Mucosa of stomach (tissue), 1 donor: ENCODE results near the gene MILR1.
"Not testable (repeated sequence)": the region's sequence is repeated elsewhere in the genome, so short reads cannot be mapped to it uniquely, and the experiment has no call there.

Source experiments
- H3K27me3 ChIP-seq: one replicate; pipeline ENCODE4 v1.7.0; 2013; ENCODE audit warnings: mild to moderate bottlenecking, low read length; ENCODE audit not compliant: control insufficient read depth, insufficient read depth
- H3K36me3 ChIP-seq: one replicate; pipeline ENCODE4 v1.7.0; 2013; ENCODE audit warnings: low read length; ENCODE audit not compliant: control insufficient read depth, insufficient read depth
- H3K4me1 ChIP-seq: one replicate; pipeline ENCODE4 v1.7.0; 2013; ENCODE audit warnings: mild to moderate bottlenecking, low read length; ENCODE audit not compliant: control insufficient read depth, insufficient read depth
- H3K4me3 ChIP-seq: one replicate; pipeline ENCODE4 v1.7.0; 2013; ENCODE audit warnings: low read length
- H3K9ac ChIP-seq: one replicate; pipeline ENCODE4 v1.7.0; 2013; ENCODE audit warnings: mild to moderate bottlenecking, low read length, moderate library complexity
- H3K9me3 ChIP-seq: one replicate; pipeline ENCODE4 v1.7.0; 2013; ENCODE audit warnings: mild to moderate bottlenecking, low read length, moderate library complexity; ENCODE audit not compliant: control insufficient read depth
- donor health status: Pancreatic carcinoma.

The MILR1 gene

DNA sequence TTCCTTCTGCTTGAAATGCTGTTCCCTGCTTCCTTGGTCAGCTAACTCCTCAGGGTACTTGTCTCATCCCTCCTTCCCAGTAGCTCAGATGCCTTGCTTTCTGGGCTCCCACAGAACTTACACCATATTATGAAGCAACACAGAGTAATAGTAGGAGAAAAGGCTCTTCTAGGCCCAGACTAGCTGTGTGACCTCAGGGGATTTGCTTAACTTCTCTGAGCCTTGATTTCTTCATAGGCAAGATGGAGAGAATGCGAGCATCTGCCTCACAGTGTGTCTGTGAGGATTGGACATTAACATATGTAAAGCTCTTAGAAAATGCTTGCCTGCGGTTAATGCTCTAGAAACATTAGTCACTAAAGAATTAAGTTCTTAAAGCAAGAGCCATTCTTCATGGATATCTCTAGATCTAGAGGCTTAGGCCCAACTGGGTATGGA lies 36.0 kb upstream of the MILR1 start:
- Histone ChIP-seq H3K9me3 (no peaks in the 10 kb centered on the region), H3K36me3 (no peaks in the 10 kb centered on the region), H3K4me3 (no peak overlapping the region), H3K9ac (no peak overlapping the region), H3K4me1 (no peaks in the 10 kb centered on the region), H3K27me3 (no peaks in the 10 kb centered on the region)

DNA sequence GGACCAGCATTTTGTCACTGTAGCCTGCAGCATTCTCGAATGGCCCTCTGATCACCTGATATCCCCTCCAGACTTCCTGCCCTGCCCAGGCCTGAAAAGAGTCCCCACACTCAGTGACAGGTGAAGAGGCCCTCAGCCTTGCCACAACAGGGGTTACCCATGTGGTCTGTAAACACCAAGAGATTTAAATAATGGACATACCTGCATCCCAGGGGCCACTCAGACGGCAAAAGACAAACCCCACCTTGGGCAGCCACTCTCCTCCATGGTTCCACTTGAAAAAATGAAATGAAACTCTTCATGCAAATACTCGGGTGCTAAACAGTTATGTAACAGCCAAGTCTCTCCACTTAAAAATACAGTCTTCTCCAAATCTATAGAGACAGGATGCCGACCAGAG lies 35.4 kb upstream of the MILR1 start:
- H3K27me3 ChIP-seq, result peaks cover 2% of the 10 kb centered on the region
- no peak overlapping the region for H3K4me3 ChIP-seq
- no peaks in the 10 kb centered on the region for H3K36me3 ChIP-seq
- H3K9me3 ChIP-seq, result no peaks in the 10 kb centered on the region
- no peak overlapping the region for H3K9ac ChIP-seq
- H3K4me1 ChIP-seq, result no peaks in the 10 kb centered on the region

- Histone ChIP-seq H3K9me3 (no peaks in the 10 kb centered on the region), H3K36me3 (no peaks in the 10 kb centered on the region), H3K4me1 (no peaks in the 10 kb centered on the region), H3K27me3 (peaks cover 5% of the 10 kb centered on the region), H3K9ac (no peak overlapping the region), H3K4me3 (no peak overlapping the region)
Measured at GRCh38 chr17:64418506-64419339, 30.2 kb upstream of the MILR1 start.

DNA sequence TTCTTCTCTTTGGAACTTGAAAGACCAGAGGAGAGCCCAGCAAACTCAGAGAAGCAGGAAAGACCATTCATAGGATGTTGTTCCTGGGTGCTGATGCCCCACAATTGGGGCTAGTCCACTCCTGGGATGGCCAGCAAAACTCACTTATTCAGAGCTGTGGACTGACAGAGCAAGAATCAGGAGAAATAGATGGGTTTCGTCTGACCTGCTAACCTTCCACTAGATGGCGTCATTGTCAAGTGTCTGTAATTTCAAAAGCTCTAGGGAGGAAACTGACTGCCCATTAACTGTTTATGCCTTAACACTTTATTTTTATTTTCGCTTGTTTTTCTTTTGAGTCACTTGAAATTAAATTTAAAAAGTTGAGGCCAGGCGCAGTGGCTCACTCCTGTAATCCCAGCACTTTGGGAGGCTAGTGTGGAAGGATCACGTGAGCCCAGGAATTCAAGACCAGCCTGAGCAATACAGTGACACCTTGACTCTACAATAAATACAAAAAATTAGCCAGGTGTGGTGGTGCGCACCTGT lies 28.7 kb upstream of the MILR1 start:
- Histone ChIP-seq H3K4me1 (no peaks in the 10 kb centered on the region), H3K9ac (no peak overlapping the region), H3K27me3 (peaks cover 5% of the 10 kb centered on the region), H3K4me3 (no peak overlapping the region), H3K36me3 (no peaks in the 10 kb centered on the region), H3K9me3 (no peaks in the 10 kb centered on the region)

DNA sequence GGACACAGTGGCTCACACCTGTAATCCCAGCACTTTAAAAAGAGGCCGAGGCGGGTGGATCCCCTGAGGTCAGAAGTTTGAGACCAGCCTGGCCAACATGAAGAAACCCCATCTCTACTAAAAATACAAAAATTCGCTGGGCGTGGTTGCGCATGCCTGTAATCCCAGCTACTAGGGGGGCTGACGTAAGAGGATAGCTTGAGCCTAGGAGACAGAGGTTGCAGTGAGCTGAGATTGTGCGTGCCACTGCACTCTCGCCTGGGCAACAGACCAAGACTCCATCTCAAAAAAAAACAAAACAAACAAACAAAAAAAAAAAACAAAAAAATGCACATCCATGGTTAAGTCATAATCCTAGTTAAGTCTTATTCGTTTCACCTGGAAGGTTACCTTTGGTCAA lies 26.8 kb upstream of the MILR1 start:
- not testable (repeated sequence) for H3K36me3 ChIP-seq, H3K4me3 ChIP-seq, H3K4me1 ChIP-seq, H3K9me3 ChIP-seq, H3K9ac ChIP-seq, H3K27me3 ChIP-seq

DNA sequence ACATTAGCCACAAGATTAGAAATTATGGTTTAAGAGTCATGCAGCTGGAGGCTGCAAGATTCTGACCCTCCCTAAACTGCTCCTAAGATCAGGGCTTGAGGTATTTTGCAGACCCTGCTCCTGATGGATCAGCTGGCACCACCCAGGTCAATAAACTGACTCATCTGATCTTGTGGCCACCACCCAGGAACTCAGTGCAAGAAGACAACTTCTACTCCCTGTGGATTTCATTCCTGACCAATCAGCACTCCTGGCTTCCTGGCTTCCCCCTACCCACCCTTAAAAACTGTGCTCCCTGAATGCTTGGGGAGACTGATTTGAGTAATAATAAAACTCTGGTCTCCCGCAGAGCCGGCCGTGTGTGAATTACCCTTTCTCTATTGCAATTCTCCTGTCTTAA lies 25.0 kb upstream of the MILR1 start:
- H3K4me3 ChIP-seq, result no peak overlapping the region
- H3K9ac ChIP-seq, result no peak overlapping the region
- no peaks in the 10 kb centered on the region for H3K4me1 ChIP-seq
- H3K9me3 ChIP-seq, result no peaks in the 10 kb centered on the region
- no peaks in the 10 kb centered on the region for H3K36me3 ChIP-seq
- peaks cover 3% of the 10 kb centered on the region for H3K27me3 ChIP-seq

DNA sequence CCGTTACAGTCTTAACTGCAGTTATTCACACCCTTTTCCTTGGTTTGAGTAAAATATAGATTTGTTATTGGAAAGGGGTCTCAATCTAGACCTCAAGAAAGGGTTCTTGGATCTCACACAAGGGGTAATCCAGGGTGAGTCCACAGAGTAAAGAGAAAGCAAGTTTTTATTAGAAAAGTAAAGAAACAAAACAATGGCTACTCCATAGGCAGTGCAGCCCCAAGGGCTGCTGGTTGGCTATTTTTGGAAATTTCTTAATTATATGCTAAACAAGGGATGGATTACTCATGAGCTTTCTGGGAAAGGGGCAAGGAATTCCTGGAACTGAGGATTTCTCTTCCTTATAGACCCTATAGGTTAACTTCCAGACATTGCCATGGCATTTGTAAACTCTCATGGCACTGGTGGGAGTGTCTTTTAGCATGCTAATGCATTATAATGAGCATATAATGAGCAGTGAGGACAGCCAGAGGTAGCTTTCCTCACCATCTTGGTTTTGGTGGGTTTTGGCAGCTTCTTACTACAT lies 24.5 kb upstream of the MILR1 start:
- Histone ChIP-seq H3K4me3 (no peak overlapping the region), H3K9ac (no peak overlapping the region), H3K9me3 (no peaks in the 10 kb centered on the region), H3K27me3 (peaks cover 3% of the 10 kb centered on the region), H3K4me1 (no peaks in the 10 kb centered on the region), H3K36me3 (no peaks in the 10 kb centered on the region)

GRCh38 chr17:64425191-64425590 lies 23.7 kb upstream of the MILR1 start:
- no peaks in the 10 kb centered on the region for H3K36me3 ChIP-seq
- no peak overlapping the region for H3K9ac ChIP-seq
- no peak overlapping the region for H3K4me3 ChIP-seq
- no peaks in the 10 kb centered on the region for H3K9me3 ChIP-seq
- H3K4me1 ChIP-seq, result no peaks in the 10 kb centered on the region
- H3K27me3 ChIP-seq, result peaks cover 3% of the 10 kb centered on the region

- Histone ChIP-seq H3K36me3 (no peaks in the 10 kb centered on the region), H3K4me3 (no peak overlapping the region), H3K9me3 (no peaks in the 10 kb centered on the region), H3K4me1 (no peaks in the 10 kb centered on the region), H3K9ac (no peak overlapping the region), H3K27me3 (no peaks in the 10 kb centered on the region)
Measured at GRCh38 chr17:64426596-64426995, 22.3 kb upstream of the MILR1 start.

DNA sequence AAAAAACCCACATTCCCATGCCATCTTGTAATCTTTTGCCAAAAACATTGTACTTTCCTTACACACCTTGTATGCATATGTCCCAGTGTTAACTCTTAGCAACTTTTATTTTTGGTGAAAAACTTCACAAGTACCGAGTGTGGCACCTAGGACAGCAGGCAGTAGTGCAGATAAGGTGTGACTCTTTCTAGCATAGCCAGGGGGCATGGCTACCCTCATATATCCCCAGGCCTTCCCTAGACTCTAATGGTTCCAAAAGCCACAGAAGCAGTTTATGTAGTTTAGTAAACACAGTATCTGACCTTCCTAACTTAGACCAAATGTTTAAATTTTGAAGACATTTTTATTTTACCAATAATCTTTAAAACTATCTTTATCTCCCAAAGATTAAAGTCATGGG lies 20.5 kb upstream of the MILR1 start:
- H3K36me3 ChIP-seq, result no peaks in the 10 kb centered on the region
- H3K4me1 ChIP-seq, result no peaks in the 10 kb centered on the region
- no peak overlapping the region for H3K4me3 ChIP-seq
- no peaks in the 10 kb centered on the region for H3K9me3 ChIP-seq
- H3K27me3 ChIP-seq, result no peaks in the 10 kb centered on the region
- H3K9ac ChIP-seq, result no peak overlapping the region

DNA sequence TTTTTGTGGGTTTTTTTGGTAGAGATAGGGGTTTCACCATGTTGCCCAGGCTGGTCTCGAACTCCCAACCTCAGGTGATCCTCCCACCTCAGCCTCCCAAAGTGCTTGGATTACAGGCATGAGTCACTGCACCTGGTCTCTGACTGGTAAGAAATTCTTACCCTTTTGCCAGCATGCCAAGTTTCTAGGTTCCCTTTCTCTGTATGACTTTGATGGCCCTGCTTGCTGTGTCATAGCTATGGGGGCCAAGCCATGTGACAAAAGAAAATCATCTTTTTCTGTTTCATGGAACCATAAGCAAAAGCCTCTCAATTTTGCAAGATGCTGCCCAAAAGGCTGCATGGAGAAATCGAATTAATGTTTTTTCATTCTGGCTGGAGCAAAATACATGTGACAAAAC lies 18.9 kb upstream of the MILR1 start:
- not testable (repeated sequence) for H3K27me3 ChIP-seq, H3K4me1 ChIP-seq, H3K36me3 ChIP-seq, H3K9me3 ChIP-seq, H3K9ac ChIP-seq, H3K4me3 ChIP-seq

DNA sequence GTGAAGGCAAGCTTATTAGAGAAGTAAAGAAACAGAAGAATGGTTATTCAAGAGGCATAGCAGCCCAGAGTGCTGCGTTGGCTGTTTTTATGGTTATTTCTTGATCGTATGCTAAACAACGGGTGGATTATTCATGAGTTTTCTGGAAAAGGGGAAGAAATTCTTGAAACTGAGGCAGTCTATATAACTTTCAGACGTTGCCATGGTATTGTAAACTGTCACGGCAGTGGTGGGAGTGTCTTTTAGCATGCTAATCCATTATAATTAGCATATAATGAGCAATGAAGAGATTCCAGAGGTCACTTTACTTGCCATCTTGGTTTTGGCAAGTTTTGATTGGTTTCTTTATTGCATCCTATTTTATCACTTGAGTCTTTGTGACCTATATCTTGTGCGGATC lies 17.4 kb upstream of the MILR1 start:
- Histone ChIP-seq H3K9me3 (no peaks in the 10 kb centered on the region), H3K4me3 (no peak overlapping the region), H3K36me3 (no peaks in the 10 kb centered on the region), H3K4me1 (no peaks in the 10 kb centered on the region), H3K9ac (no peak overlapping the region), H3K27me3 (no peaks in the 10 kb centered on the region)
